Esophagus squamous epithelium (tissue), 4 donors: ENCODE data around the gene LRCOL1.

ENCODE experiments used
- POLR2A ChIP-seq, 4 donors: fragments of 450-650 bp; IDR thresholded peaks; one replicate each; pipeline ENCODE4 v1.6.1; 2017; ENCODE audit warnings: antibody characterized with exemption in 4 of 4, mild to moderate bottlenecking in 4 of 4, moderate library complexity in 3 of 4
- TF ChIP-seq, protein P1 (sequence below), 6 experiments: fragments of 450-650 bp in 4 of 6; fragments of 200-600 bp in 2 of 6; sonication (generic) in 2 of 6; IDR thresholded peaks; one replicate each; pipeline ENCODE4 v1.5.1; 2016 to 2019; ENCODE audit warnings: antibody characterized with exemption in 6 of 6, mild to moderate bottlenecking in 4 of 6, moderate library complexity in 4 of 6

DNA sequence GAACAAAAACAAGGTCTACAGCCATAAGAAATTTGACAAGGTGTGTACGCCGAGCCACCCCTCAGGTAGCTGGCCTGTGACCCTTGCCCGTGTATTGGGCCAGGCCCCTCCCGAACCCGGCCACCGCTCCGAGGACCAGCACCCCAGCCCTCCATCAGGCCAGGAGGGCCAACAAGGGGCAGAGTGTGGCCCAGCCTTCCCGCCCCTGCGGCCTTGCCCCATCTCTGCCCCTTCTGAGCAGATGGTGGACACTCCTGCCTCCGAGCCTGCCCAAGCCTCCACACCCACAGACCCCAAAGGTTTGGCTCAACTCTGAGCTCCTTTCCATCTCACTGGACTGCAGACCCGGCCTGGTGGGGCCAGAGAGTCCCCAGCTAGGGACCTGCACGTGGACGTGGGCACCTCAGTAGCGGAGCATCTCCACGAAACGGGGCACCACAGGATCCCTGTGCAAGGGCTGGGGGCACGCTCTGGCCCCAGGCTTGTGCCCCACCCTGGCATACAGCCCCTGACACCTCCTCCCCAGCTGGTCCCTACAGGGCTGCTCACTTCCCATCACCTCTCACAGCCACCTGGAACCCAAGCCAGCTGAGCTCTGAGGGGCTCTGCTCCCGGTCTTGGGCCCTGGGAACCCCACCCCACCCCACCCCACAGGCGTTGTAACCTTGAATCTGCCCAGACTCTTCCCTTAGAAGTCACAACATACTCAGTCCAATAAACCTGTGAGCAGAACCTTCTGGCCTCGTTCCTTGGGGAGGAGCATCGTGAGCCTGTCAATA lies 11.5 kb upstream of the LRCOL1 start:
- TF ChIP-seq, protein P1, sequence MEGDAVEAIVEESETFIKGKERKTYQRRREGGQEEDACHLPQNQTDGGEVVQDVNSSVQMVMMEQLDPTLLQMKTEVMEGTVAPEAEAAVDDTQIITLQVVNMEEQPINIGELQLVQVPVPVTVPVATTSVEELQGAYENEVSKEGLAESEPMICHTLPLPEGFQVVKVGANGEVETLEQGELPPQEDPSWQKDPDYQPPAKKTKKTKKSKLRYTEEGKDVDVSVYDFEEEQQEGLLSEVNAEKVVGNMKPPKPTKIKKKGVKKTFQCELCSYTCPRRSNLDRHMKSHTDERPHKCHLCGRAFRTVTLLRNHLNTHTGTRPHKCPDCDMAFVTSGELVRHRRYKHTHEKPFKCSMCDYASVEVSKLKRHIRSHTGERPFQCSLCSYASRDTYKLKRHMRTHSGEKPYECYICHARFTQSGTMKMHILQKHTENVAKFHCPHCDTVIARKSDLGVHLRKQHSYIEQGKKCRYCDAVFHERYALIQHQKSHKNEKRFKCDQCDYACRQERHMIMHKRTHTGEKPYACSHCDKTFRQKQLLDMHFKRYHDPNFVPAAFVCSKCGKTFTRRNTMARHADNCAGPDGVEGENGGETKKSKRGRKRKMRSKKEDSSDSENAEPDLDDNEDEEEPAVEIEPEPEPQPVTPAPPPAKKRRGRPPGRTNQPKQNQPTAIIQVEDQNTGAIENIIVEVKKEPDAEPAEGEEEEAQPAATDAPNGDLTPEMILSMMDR (IDR thresholded peaks at IDR 0.05) = no peak
- no peak for TF ChIP-seq POLR2A (IDR thresholded peaks at IDR 0.05)
